Glutamatergic neuron (in vitro differentiated cells): ENCODE data around the gene SPTBN1. TPM values are rescaled to one million over a fixed set of nuclear protein-coding genes. Genes with fewer than 3 reads are reported as not detected.

Experiments
- DNase-seq: peaks from one replicate; pipeline ENCODE4 v3.0.0; 2022
- H3K27ac Mint-ChIP-seq: one replicate; pipeline ENCODE4 v1.8.0; 2020; ENCODE audit warnings: mild to moderate bottlenecking, mixed read lengths, inconsistent platforms; ENCODE audit not compliant: unreplicated experiment
- H3K27me3 Mint-ChIP-seq: one replicate; pipeline ENCODE4 v1.8.0; 2020; ENCODE audit warnings: mild to moderate bottlenecking, moderate library complexity, mixed read lengths, inconsistent platforms; ENCODE audit not compliant: unreplicated experiment
- H3K36me3 Mint-ChIP-seq: one replicate; pipeline ENCODE4 v1.8.0; 2020; ENCODE audit warnings: mild to moderate bottlenecking, mixed read lengths, inconsistent platforms; ENCODE audit not compliant: unreplicated experiment
- H3K4me1 Mint-ChIP-seq: one replicate; pipeline ENCODE4 v1.8.0; 2020; ENCODE audit warnings: mild to moderate bottlenecking, low read depth, mixed read lengths, inconsistent platforms; ENCODE audit not compliant: unreplicated experiment
- H3K4me3 Mint-ChIP-seq: one replicate; pipeline ENCODE4 v1.8.0; 2020; ENCODE audit warnings: mild to moderate bottlenecking, mixed read lengths, inconsistent platforms; ENCODE audit not compliant: unreplicated experiment
- H3K9me3 Mint-ChIP-seq: one replicate; pipeline ENCODE4 v1.8.0; 2020; ENCODE audit warnings: mild to moderate bottlenecking, moderate library complexity, mixed read lengths, inconsistent platforms; ENCODE audit not compliant: unreplicated experiment
- total RNA-seq: library from RNA; stranded (reverse); fragmentation: NEBNext Ultra II Directional; extraction: Animal tissue kit (Norgen Biotek cat#: 25700); gene quantifications from one replicate; pipeline ENCODE4 v1.2.1, GENCODE V29; 2021; ENCODE audit not compliant: unreplicated experiment
- TF ChIP-seq, protein P1 (sequence below): fragments of 200-600 bp; sonication (generic); IDR thresholded peaks from one replicate; pipeline ENCODE4 v1.5.0; 2021; ENCODE audit not compliant: partially characterized antibody, unreplicated experiment

Gene SPTBN1
- total RNA-seq, 1 donor from 2014 or later = 385 TPM

DNA sequence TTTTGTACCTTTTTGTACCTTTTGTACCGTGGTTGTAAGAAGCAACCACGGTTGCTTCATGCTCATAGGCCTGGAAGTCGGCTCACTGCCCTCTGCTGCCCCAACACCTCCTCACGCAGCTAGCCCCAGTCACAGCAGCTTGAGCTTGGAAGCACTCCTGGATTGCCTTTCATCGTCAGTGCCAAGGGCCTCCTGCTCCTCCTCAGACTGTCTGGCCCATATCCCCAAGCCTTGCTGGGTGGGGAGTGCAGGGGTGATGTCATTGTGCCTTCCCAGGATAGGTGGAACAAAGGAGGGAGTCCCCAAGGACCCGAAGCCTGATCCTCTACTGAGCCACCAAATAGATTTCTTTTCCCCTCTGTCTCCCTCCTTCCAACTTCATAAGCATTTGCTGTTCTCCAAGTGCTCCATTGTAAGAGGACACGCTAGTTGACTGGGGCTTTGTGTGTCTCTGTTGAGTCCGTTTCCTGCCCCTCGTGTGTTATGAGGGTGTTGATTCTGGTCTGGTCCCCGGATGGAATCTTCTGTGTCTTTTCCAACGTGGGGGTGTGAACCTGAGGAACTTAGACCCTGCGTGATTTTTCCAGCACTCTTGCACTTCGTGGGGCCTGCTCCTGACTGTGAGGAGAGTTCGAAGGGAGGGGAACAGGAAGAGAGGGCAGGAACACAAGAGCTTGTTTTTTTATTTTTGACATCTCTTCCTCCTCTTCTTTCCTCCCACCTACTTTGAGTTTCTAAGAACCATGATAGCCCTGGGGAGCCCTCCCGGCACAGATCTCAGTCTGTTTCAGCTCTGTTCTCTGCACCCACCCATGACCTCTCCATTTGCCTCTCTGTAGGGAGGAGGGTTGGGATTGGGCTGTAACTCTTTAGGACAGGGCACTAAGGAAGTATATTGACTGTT is 140.1 kb downstream of the SPTBN1 start:
- H3K4me3 Mint-ChIP-seq = peak overlapping the region; percentile 52
- H3K27me3 Mint-ChIP-seq = peaks cover 12% of the 10 kb centered on the region
- peaks cover 13% of the 10 kb centered on the region for H3K36me3 Mint-ChIP-seq
- peaks cover 34% of the 10 kb centered on the region for H3K4me1 Mint-ChIP-seq
- peak overlapping the region; percentile 84 for H3K27ac Mint-ChIP-seq
- TF ChIP-seq, protein P1, sequence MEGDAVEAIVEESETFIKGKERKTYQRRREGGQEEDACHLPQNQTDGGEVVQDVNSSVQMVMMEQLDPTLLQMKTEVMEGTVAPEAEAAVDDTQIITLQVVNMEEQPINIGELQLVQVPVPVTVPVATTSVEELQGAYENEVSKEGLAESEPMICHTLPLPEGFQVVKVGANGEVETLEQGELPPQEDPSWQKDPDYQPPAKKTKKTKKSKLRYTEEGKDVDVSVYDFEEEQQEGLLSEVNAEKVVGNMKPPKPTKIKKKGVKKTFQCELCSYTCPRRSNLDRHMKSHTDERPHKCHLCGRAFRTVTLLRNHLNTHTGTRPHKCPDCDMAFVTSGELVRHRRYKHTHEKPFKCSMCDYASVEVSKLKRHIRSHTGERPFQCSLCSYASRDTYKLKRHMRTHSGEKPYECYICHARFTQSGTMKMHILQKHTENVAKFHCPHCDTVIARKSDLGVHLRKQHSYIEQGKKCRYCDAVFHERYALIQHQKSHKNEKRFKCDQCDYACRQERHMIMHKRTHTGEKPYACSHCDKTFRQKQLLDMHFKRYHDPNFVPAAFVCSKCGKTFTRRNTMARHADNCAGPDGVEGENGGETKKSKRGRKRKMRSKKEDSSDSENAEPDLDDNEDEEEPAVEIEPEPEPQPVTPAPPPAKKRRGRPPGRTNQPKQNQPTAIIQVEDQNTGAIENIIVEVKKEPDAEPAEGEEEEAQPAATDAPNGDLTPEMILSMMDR = no peak
- peaks cover 19% of the 10 kb centered on the region for H3K9me3 Mint-ChIP-seq
- DNase-seq = peak; percentile 54

DNA sequence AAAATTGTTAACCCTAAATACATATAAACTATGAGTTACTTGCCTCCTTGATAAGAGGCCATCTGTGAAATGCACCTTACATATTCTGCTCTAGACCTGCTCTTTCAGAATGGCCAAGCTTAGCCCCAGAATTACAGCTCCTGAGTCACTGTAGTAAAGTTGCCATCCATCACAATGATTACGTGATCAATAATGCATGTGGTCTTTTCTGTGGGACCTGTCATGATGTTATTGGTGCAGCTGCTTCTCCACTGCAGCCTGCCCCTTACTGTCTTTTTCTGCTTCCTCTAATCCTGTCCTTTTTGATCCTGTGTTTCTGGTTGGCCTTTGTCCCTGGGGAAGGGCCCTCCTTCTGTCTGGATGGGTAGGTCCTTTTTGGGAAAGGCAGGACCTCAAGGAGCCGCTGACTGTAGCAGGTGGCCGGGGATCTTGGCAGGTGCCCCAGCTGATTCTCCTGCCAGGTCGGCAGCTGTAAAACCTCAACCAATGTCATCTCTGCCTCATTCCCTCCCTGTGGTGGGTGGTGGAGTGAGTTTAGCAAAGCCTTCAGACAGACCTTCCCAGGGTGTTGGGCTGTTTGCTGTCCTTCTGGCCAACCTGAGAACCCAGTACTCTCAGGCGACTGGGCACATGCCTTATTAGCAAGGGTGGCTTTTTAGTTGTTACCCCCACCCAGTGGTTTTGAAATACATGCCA is 141.2 kb downstream of the SPTBN1 start:
- H3K4me3 Mint-ChIP-seq = peak overlapping the region; percentile 77
- H3K4me1 Mint-ChIP-seq = peaks cover 37% of the 10 kb centered on the region
- peaks cover 13% of the 10 kb centered on the region for H3K36me3 Mint-ChIP-seq
- H3K27me3 Mint-ChIP-seq = peaks cover 12% of the 10 kb centered on the region
- TF ChIP-seq, protein P1 = no peak
- H3K27ac Mint-ChIP-seq = peak overlapping the region; percentile 89
- H3K9me3 Mint-ChIP-seq = peaks cover 19% of the 10 kb centered on the region
- DNase-seq = peak; percentile 35

DNA sequence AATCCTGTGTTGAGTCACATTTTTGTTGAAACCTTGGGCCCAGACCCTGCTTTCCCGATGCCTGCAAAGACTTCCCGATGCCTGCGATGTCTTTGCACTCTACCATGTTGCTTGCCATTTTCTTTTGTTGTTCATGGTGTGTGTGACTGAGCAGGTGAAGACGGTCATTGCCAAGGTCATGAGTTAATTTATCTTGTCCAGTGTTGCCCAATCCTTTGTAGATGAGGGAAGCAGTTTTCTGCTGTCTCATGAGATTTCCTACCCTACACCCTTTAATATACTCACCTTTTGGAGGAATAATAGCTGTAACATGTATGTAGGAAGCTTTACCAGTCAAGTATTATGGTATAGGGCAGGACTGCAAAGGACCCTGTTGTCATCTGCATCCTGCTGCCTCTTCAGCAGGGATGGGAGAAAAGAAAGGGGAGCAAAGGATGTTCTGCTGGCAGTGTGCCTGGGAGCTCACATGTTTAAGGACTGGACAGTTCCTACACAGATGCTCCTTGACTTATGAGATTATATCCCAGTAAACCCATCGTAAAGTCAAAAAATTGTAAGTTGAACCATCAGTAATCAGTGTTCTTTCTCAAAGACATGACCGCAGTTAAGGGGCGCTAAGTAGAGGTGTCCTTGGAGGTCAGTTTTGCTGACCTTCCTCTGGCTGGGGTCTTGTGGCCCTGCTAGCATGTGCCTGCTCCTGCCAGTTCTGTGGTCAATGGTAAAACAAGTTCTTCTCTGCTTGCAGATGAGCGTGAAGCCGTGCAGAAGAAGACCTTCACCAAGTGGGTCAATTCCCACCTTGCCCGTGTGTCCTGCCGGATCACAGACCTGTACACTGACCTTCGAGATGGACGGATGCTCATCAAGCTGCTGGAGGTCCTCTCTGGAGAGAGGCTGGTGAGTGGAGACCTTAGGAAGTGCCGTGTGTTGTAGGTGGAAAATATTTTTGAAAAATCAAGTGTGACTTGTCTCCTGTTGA is 142.5 kb downstream of the SPTBN1 start:
- H3K27ac Mint-ChIP-seq = peak overlapping the region; percentile 89
- TF ChIP-seq, protein P1 = no peak
- peaks cover 13% of the 10 kb centered on the region for H3K36me3 Mint-ChIP-seq
- peaks cover 22% of the 10 kb centered on the region for H3K9me3 Mint-ChIP-seq
- no peak for DNase-seq
- peaks cover 12% of the 10 kb centered on the region for H3K27me3 Mint-ChIP-seq
- H3K4me1 Mint-ChIP-seq = peaks cover 41% of the 10 kb centered on the region
- no peak overlapping the region for H3K4me3 Mint-ChIP-seq

DNA sequence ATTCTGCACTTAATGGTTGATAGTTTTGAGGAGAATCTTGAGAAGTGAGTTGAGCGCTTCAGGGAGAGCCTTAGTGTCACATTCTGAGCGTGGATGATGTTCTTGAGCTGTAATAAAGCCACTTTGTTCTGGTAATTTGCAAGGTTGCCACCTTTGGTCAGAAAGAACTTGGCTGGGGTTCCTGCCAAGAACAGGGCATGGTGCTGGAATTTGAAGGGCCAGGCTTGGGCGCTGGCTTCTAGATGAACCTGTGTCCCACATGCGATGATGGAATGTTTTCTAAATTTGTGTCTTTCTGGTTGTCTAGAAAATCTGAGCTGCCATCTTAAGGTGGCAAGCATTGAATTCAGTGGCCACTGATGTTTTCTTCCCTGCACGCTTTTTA is 143.2 kb downstream of the SPTBN1 start:
- DNase-seq = no peak
- peaks cover 22% of the 10 kb centered on the region for H3K9me3 Mint-ChIP-seq
- peaks cover 43% of the 10 kb centered on the region for H3K4me1 Mint-ChIP-seq
- H3K36me3 Mint-ChIP-seq = peaks cover 13% of the 10 kb centered on the region
- peaks cover 12% of the 10 kb centered on the region for H3K27me3 Mint-ChIP-seq
- no peak overlapping the region for H3K4me3 Mint-ChIP-seq
- TF ChIP-seq, protein P1 = no peak
- H3K27ac Mint-ChIP-seq = peak overlapping the region; percentile 40
